HG02642 (cell line): ENCODE measurements around the gene SCART1.

ENCODE experiments used
- ATAC-seq: cut with Tn5 transposase; IDR thresholded peaks from one replicate; pipeline ENCODE4 v1.9.1; 2021; ENCODE audit warnings: mild to moderate bottlenecking; ENCODE audit not compliant: unreplicated experiment, poor library complexity

The SCART1 gene

GRCh38 chr10:133454204-133454893 is 604 bp downstream of the SCART1 start:
- ATAC-seq, result no peak

GRCh38 chr10:133455196-133455595 is 1.5 kb downstream of the SCART1 start:
- ATAC-seq, result no peak

GRCh38 chr10:133455611-133456031 is 1.9 kb downstream of the SCART1 start:
- ATAC-seq, result no peak

GRCh38 chr10:133456041-133456951 is 2.6 kb downstream of the SCART1 start:
- no peak for ATAC-seq

DNA sequence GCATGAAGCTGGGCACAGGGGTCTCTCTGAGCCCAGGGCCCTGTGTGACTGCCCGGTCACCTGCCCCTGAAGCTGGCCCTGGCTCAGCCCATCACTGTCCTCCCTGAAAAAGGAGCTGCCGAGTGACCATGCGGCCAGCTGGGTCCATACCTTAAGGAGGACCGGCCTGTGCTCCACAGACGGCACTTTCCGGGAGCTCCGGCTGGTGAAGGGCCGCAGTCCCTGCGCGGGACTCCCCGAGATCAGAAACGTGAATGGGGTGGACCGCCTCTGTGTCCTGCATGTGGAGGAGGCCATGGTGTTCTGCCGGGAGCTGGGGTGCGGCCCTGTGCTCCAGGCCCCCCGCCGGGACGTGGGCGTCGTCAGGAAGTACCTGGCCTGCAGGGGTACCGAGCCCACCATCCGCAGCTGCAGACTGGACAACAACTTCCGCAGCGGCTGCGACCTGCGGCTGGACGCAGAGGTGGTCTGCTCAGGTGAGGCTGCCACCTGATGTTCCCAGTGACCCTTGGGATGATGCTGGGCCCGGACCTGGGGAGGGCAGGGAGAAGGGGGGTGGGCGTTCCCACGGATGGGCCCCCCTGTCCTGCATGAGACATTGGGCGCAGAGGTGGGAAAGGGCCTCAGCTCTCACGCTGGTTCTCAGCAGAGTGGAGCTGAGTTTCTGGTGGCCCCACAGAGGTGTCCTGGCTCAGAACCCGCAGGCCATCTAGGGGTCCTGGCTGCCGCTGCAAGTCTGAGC is 3.5 kb downstream of the SCART1 start:
- ATAC-seq, result no peak

GRCh38 chr10:133458021-133458709 is 4.4 kb downstream of the SCART1 start:
- no peak for ATAC-seq

DNA sequence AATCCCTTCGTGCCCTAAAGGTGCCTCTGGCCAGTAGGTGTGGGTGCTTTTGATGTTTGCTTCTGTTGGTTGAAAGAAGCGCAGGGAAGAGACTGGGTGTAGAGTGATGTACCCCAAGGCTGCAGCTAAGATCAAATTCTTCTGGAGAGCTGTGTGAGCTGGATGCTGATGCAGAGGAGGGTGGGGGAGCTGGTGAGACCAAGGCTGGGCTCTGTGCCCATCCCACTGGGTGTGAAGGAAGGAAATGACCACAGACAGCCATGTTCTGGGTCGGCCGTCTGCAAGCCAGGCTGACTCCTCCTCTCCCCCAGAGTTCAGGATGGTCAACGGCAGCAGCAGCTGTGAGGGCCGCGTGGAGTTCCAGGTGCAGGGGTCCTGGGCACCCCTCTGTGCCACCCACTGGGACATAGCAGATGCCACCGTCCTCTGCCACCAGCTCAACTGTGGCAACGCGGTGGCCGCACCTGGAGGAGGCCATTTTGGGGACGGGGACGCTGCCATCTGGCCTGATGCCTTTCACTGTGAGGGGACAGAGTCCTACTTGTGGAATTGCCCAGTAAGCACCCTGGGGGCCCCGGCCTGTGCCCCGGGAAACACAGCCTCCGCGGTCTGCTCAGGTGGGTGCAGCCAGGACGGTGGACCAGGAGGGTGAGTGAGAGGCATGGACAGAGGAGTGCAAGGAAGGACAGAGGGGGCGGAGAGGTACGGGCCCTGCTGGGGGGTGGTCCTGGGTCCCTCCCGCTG is 5.1 kb downstream of the SCART1 start:
- ATAC-seq, result no peak

GRCh38 chr10:133459454-133460207 is 5.9 kb downstream of the SCART1 start:
- ATAC-seq, result no peak

GRCh38 chr10:133460208-133460769 is 6.5 kb downstream of the SCART1 start:
- no peak for ATAC-seq

DNA sequence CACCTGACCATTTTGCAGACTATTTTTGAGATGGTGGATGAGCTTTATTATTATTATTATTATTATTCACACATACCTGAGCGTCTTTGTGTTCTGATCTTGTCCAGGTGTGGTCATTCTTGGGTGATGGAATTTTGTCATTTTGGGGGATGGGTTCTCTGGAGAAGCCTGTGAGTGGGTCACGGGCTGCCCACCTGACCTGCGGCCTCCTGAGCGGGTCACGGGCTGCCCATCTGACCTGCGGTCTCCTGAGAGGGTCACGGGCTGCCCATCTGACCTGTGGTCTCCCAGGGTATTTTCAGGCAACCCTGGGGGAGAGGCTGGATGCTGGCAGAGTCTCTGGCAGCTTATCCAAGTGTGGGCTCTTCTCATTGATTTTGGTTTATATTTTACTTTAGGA is 7.3 kb downstream of the SCART1 start:
- no peak for ATAC-seq

- ATAC-seq, result no peak
Observed at GRCh38 chr10:133461841-133462240, 8.1 kb downstream of the SCART1 start.

- ATAC-seq, result no peak
Observed at GRCh38 chr10:133462512-133463305, 9.0 kb downstream of the SCART1 start.

GRCh38 chr10:133464582-133465031 is 10.9 kb downstream of the SCART1 start:
- no peak for ATAC-seq

DNA sequence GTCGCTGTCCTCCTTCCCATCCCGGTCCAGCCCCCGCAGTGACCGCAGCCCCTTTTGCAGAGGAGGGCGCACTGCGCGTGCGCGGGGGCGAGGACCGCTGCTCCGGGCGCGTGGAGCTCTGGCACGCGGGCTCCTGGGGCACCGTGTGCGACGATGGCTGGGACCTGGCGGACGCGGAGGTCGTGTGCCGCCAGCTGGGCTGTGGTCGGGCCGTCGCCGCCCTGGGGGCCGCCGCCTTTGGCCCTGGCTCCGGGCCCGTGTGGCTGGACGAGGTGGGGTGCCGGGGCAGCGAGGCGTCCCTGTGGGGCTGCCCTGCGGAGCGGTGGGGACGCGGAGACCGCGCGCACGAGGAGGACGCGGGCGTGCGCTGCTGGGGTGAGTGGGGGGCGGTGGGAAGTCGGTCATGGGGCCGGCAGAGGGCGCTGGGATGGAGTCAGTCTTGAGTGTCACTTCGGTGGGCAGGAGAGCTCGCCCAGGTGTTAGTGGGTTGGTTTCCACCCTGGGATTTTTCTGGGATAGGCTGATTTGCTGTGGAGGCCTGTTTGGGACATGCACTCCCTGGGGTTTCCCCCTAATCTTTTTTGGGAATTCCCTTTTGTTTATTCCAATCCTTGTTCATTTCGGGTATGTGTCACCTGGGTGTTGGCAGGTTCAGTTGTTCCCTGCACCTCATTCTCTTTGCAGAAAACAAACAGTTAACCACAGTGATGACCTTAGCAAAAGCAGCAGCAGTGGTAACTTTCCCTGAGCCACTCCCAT is 11.6 kb downstream of the SCART1 start:
- ATAC-seq, result no peak

DNA sequence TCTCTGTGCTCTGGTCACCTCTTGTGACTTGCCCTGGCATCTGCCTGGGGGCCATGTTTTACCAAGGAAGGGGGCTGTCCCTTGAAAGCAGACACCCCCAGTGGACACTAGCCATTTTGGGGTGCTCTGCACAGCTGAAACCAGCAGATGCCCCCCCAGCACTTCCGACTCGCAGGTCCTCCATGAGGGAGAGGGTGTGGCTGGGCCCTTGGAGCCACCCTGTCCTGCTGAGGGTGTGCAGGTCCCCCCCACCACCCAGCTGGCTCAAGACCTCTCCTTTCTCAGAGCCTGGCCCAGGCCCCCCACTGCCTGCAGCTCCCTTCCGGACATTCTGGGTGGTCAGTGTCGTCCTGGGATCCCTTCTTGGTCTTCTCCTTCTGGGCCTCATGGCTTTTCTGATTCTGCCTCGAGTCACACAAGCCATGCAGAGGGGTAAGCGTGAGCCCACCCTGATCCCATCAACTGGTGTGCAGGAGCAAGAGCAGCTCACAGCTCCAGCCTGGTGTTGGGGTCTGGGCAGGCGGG is 12.3 kb downstream of the SCART1 start:
- ATAC-seq, result no peak

DNA sequence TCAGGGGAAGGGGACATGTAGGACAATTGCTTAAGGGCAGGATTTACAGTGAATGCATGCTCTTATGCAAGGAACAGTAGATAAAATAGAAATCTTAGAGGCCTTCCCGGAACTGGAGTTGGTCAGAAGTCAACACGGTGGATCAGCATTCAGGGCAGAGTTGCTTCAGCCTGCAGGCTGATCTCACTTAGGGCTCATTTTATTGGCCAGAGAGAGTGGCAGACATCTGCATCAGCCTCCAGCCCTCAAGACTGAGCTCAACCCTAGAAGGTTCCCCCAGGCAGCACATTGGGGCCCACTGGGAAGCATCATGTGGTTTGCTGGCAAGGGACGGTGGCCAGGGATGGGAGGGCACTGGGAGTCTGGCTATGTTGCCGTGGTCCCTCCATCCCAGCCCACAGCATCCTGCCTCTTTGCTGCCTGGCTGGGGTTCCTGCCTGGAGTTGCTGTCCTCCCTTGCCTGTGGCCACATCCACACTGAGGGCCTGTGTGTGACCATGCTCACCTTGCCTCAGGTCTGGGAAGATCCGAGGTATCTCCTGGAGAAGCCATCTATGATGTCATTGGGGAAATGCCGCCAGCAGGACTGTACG is 13.0 kb downstream of the SCART1 start:
- no peak for ATAC-seq
